ENCODE data around the gene CLCNKB. TPM values are rescaled to one million over a fixed set of nuclear protein-coding genes. Genes with fewer than 3 reads are reported as not detected.
"Not testable (repeated sequence)": the region's sequence is repeated elsewhere in the genome, so short reads cannot be mapped to it uniquely, and the experiment has no call there.

The CLCNKB gene
- total RNA-seq, 2 experiments from 2014 or later = not detected

GRCh38 chr1:16019644-16020277, 23.8 kb upstream of the CLCNKB start:
- CTCF ChIA-PET = interaction anchor here (1.7 kb wide), 1 partner anchor 10 kb away, joined by 8 read pairs; no protein-coding TSS in a partner anchor
- H3K27me3 Mint-ChIP-seq = no peaks in the 10 kb centered on the region
- intact Hi-C loops (cut with micrococcal nuclease) = no loop called here
- H3K9me3 Mint-ChIP-seq = no peaks in the 10 kb centered on the region
- TF ChIP-seq, protein P1, sequence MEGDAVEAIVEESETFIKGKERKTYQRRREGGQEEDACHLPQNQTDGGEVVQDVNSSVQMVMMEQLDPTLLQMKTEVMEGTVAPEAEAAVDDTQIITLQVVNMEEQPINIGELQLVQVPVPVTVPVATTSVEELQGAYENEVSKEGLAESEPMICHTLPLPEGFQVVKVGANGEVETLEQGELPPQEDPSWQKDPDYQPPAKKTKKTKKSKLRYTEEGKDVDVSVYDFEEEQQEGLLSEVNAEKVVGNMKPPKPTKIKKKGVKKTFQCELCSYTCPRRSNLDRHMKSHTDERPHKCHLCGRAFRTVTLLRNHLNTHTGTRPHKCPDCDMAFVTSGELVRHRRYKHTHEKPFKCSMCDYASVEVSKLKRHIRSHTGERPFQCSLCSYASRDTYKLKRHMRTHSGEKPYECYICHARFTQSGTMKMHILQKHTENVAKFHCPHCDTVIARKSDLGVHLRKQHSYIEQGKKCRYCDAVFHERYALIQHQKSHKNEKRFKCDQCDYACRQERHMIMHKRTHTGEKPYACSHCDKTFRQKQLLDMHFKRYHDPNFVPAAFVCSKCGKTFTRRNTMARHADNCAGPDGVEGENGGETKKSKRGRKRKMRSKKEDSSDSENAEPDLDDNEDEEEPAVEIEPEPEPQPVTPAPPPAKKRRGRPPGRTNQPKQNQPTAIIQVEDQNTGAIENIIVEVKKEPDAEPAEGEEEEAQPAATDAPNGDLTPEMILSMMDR (IDR thresholded peaks at IDR 0.05) = no peak
- POLR2A ChIA-PET = no interaction called here
- no peaks in the 10 kb centered on the region for H3K36me3 Mint-ChIP-seq (ENCODE audit: low read depth)
- no peak overlapping the region for H3K4me3 Mint-ChIP-seq
- H3K27ac Mint-ChIP-seq = no peak overlapping the region
- no peak for ATAC-seq
- peaks cover under 1% of the 10 kb centered on the region for H3K4me1 Mint-ChIP-seq (ENCODE audit: low read depth)
- DNase-seq = no peak

DNA sequence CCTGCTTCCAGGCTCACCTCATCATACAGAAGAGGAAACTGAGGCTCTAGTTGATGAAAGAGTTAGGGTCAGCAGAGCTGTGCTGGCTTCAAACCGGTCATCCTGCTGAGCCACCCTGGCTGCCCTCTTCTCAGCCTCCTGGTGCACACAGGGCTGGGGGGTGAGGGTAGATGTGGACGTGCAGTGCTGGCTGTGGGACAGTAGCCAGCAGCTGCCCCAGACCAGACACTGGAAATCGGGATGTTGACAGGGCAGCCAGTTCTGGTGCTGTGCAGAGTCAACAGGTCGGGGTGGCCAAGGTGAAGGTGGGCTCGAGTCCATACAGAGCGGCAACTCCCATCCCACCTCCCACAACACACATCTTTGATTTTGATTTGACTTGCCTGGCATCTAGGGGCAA, 23.3 kb upstream of the CLCNKB start:
- no peak overlapping the region for H3K27ac Mint-ChIP-seq
- ChIA-PET POLR2A (no interaction called here), CTCF (interaction anchor here (1.7 kb wide), 1 partner anchor 11 kb away, joined by 8 read pairs; no protein-coding TSS in a partner anchor)
- no peaks in the 10 kb centered on the region for H3K9me3 Mint-ChIP-seq
- no peak for DNase-seq
- TF ChIP-seq, protein P1 (IDR thresholded peaks at IDR 0.05) = no peak
- H3K27me3 Mint-ChIP-seq = no peaks in the 10 kb centered on the region
- no peak for ATAC-seq
- no peak overlapping the region for H3K4me3 Mint-ChIP-seq
- no peaks in the 10 kb centered on the region for H3K36me3 Mint-ChIP-seq (ENCODE audit: low read depth)
- no peaks in the 10 kb centered on the region for H3K4me1 Mint-ChIP-seq (ENCODE audit: low read depth)
- intact Hi-C loops (cut with micrococcal nuclease) = no loop called here

- POLR2A ChIA-PET; H3K36me3 Mint-ChIP-seq (ENCODE audit: low read depth); intact Hi-C loops (cut with micrococcal nuclease); H3K27me3 Mint-ChIP-seq; DNase-seq; H3K9me3 Mint-ChIP-seq; H3K4me3 Mint-ChIP-seq; ATAC-seq; H3K4me1 Mint-ChIP-seq (ENCODE audit: low read depth); H3K27ac Mint-ChIP-seq: not testable (repeated sequence)
- CTCF ChIA-PET = interaction anchor here (1.7 kb wide), 1 partner anchor 11 kb away, joined by 8 read pairs; no protein-coding TSS in a partner anchor
Measured at GRCh38 chr1:16020878-16021277, 22.7 kb upstream of the CLCNKB start.

- no peaks in the 10 kb centered on the region for H3K36me3 Mint-ChIP-seq (ENCODE audit: low read depth)
- ATAC-seq = no peak
- H3K9me3 Mint-ChIP-seq = no peaks in the 10 kb centered on the region
- no peak within 1 kb of the TSS for H3K27ac Mint-ChIP-seq
- TF ChIP-seq, protein P1 (IDR thresholded peaks at IDR 0.05) = no peak
- no peaks in the 10 kb centered on the region for H3K4me1 Mint-ChIP-seq (ENCODE audit: low read depth)
- CTCF ChIA-PET = interaction anchor here (1.0 kb wide), 1 partner anchor 12 kb away, joined by 3 read pairs; no protein-coding TSS in a partner anchor
- H3K4me3 Mint-ChIP-seq = no peak within 1 kb of the TSS
- intact Hi-C loops (cut with micrococcal nuclease) = no loop called here
- DNase-seq = no peak
- POLR2A ChIA-PET = no interaction called here
- H3K27me3 Mint-ChIP-seq = no peaks in the 10 kb centered on the region
Measured at GRCh38 chr1:16021681-16022080, 21.9 kb upstream of the CLCNKB start, which contains the start of gene CLCNKA. Gene CLCNKA, plus strand, starts transcription at chr1:16022036. Its CDS starts 584 bp downstream, at chr1:16022620.

- intact Hi-C loops (cut with micrococcal nuclease) = no loop called here
- ChIA-PET POLR2A (no interaction called here), CTCF (interaction anchor here (0.7 to 1.0 kb wide), 2 partner anchors 13 to 231 kb away, joined by 3 read pairs; no protein-coding TSS in a partner anchor)
- H3K27me3 Mint-ChIP-seq = no peaks in the 10 kb centered on the region
- H3K27ac Mint-ChIP-seq = no peak overlapping the region
- H3K9me3 Mint-ChIP-seq = no peaks in the 10 kb centered on the region
- H3K4me1 Mint-ChIP-seq (ENCODE audit: low read depth) = no peaks in the 10 kb centered on the region
- DNase-seq (no peak), ATAC-seq (no peak)
- TF ChIP-seq, protein P1 (IDR thresholded peaks at IDR 0.05) = no peak
- no peaks in the 10 kb centered on the region for H3K36me3 Mint-ChIP-seq (ENCODE audit: low read depth)
- H3K4me3 Mint-ChIP-seq = no peak overlapping the region
Measured at GRCh38 chr1:16022393-16022792, 21.2 kb upstream of the CLCNKB start.
